ENCODE results near the gene PHF2. TPM values are rescaled to one million over a fixed set of nuclear protein-coding genes. Genes with fewer than 3 reads are reported as not detected.

The PHF2 gene
- total and polyA plus RNA-seq, 9 of the 15 experiments (the other 6 are each of a cell fraction or from before 2014, with no cell fraction given) = 0.37 to 14.4 (median 8.1) TPM

- TF ChIP-seq PTBP1 (IDR thresholded peaks at IDR 0.05; ENCODE audit: low read depth, low read length) = no peak
- TF ChIP-seq PHB (CRISPR knock-in tag; IDR thresholded peaks at IDR 0.05) = no peak
- TF ChIP-seq KDM4B (IDR thresholded peaks at IDR 0.05; ENCODE audit: borderline replicate concordance in 2 of 2, low read depth in 1 of 2) = no peak
- TF ChIP-seq, protein P1, sequence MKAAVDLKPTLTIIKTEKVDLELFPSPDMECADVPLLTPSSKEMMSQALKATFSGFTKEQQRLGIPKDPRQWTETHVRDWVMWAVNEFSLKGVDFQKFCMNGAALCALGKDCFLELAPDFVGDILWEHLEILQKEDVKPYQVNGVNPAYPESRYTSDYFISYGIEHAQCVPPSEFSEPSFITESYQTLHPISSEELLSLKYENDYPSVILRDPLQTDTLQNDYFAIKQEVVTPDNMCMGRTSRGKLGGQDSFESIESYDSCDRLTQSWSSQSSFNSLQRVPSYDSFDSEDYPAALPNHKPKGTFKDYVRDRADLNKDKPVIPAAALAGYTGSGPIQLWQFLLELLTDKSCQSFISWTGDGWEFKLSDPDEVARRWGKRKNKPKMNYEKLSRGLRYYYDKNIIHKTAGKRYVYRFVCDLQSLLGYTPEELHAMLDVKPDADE (conservative IDR thresholded peaks at IDR 0.05; ENCODE audit: control insufficient read depth, low read depth, low read length) = no peak
- no peak for TF ChIP-seq SP2 (IDR thresholded peaks at IDR 0.05; ENCODE audit: extremely low read depth, low read depth, low read length, poor library complexity, severe bottlenecking)
- TF ChIP-seq, protein P2, sequence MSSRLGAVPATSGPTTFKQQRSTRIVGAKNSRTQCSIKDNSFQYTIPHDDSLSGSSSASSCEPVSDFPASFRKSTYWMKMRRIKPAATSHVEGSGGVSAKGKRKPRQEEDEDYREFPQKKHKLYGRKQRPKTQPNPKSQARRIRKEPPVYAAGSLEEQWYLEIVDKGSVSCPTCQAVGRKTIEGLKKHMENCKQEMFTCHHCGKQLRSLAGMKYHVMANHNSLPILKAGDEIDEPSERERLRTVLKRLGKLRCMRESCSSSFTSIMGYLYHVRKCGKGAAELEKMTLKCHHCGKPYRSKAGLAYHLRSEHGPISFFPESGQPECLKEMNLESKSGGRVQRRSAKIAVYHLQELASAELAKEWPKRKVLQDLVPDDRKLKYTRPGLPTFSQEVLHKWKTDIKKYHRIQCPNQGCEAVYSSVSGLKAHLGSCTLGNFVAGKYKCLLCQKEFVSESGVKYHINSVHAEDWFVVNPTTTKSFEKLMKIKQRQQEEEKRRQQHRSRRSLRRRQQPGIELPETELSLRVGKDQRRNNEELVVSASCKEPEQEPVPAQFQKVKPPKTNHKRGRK (tag; IDR thresholded peaks at IDR 0.05) = no peak
- no peak for TF ChIP-seq POLR3G (IDR thresholded peaks at IDR 0.05; ENCODE audit: extremely low read depth, insufficient read length, insufficient replicate concordance)
- TF ChIP-seq TEAD1 (CRISPR knock-in tag; IDR thresholded peaks at IDR 0.05) = no peak
- TF ChIP-seq, protein P3, sequence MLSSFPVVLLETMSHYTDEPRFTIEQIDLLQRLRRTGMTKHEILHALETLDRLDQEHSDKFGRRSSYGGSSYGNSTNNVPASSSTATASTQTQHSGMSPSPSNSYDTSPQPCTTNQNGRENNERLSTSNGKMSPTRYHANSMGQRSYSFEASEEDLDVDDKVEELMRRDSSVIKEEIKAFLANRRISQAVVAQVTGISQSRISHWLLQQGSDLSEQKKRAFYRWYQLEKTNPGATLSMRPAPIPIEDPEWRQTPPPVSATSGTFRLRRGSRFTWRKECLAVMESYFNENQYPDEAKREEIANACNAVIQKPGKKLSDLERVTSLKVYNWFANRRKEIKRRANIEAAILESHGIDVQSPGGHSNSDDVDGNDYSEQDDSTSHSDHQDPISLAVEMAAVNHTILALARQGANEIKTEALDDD (IDR thresholded peaks at IDR 0.05) = no peak
- TF ChIP-seq ZNF717 (CRISPR knock-in tag; IDR thresholded peaks at IDR 0.05) = no peak
- TF ChIP-seq ZBTB7A (IDR thresholded peaks at IDR 0.05; ENCODE audit: borderline replicate concordance, control insufficient read depth, low read depth, low read length) = no peak
- no peak for TF ChIP-seq CBX3 (IDR thresholded peaks at IDR 0.05; ENCODE audit: borderline replicate concordance in 1 of 2, low read length in 2 of 2)
These were observed 4.2 kb upstream of the PHF2 start (continued) for GRCh38 chr9:93572221-93572620.
